HL-60 (cell line): Measurements from ENCODE around the gene D2HGDH.

ENCODE experiments used
- CTCF ChIP-seq: IDR thresholded peaks from one replicate; pipeline ENCODE4 v1.5.1; 2011; ENCODE audit warnings: low read length, control low read depth, inconsistent platforms; ENCODE audit not compliant: insufficient read depth
- GABPA ChIP-seq: IDR thresholded peaks from 2 replicates; pipeline ENCODE4 v1.6.1; 2012; ENCODE audit warnings: low read depth
- REST ChIP-seq: IDR thresholded peaks from 2 replicates; pipeline ENCODE4 v1.6.1; 2012; ENCODE audit warnings: low read depth; ENCODE audit not compliant: insufficient replicate concordance

- TF ChIP-seq CTCF (no peak), GABPA (no peak), REST (no peak)
Observed at GRCh38 chr2:241815477-241816430, 81.3 kb downstream of the D2HGDH start.
